Mesothelial cell of epicardium (in vitro differentiated cells): ENCODE results near the gene ZNF214. TPM values are rescaled to one million over a fixed set of nuclear protein-coding genes. Genes with fewer than 3 reads are reported as not detected.

Experiments used
- DNase-seq, 2 experiments: peaks; one replicate each; pipeline ENCODE4 v3.0.0; 2021; ENCODE audit warnings: low spot score in 2 of 2; ENCODE audit not compliant: unreplicated experiment in 2 of 2
- H3K27ac Mint-ChIP-seq: 2 replicates; pipeline ENCODE4 v1.8.0; 2021; ENCODE audit warnings: mixed read lengths
- H3K27me3 Mint-ChIP-seq: 2 replicates; pipeline ENCODE4 v1.8.0; 2021; ENCODE audit warnings: low read depth, mixed read lengths
- H3K36me3 Mint-ChIP-seq: 2 replicates; pipeline ENCODE4 v1.8.0; 2021; ENCODE audit warnings: mixed read lengths
- H3K4me1 Mint-ChIP-seq: 2 replicates; pipeline ENCODE4 v1.8.0; 2021; ENCODE audit warnings: mixed read lengths
- H3K4me3 Mint-ChIP-seq: 2 replicates; pipeline ENCODE4 v1.8.0; 2021; ENCODE audit warnings: mild to moderate bottlenecking, moderate library complexity, mixed read lengths
- H3K9me3 Mint-ChIP-seq: 2 replicates; pipeline ENCODE4 v1.8.0; 2021; ENCODE audit warnings: mixed read lengths
- CTCF ChIP-seq: fragments of 200-600 bp; sonication (generic); IDR thresholded peaks from one replicate; pipeline ENCODE4 v1.5.0; 2021; ENCODE audit warnings: antibody characterized with exemption; ENCODE audit not compliant: unreplicated experiment
- total RNA-seq: library from RNA; stranded (reverse); gene quantifications from 3 replicates; pipeline ENCODE4 v1.2.1, GENCODE V29; 2021

ZNF214 gene
- total RNA-seq, 1 donor from 2014 or later = 6.2 TPM

GRCh38 chr11:7014118-7014517 lies 6.0 kb downstream of the ZNF214 start:
- Mint-ChIP-seq H3K9me3 (peaks cover 5% of the 10 kb centered on the region), H3K27me3 (no peaks in the 10 kb centered on the region), H3K36me3 (no peaks in the 10 kb centered on the region), H3K4me1 (peaks cover 24% of the 10 kb centered on the region), H3K27ac (no peak overlapping the region), H3K4me3 (no peak overlapping the region)
- DNase-seq = no peak
- no peak for TF ChIP-seq CTCF

GRCh38 chr11:7004482-7004881 lies 15.7 kb downstream of the ZNF214 start:
- no peak for TF ChIP-seq CTCF
- no peak for DNase-seq

GRCh38 chr11:6995703-6996102 lies 24.4 kb downstream of the ZNF214 start:
- H3K27ac Mint-ChIP-seq = no peak overlapping the region
- TF ChIP-seq CTCF = no peak
- H3K36me3 Mint-ChIP-seq = peaks cover 12% of the 10 kb centered on the region
- H3K27me3 Mint-ChIP-seq = no peaks in the 10 kb centered on the region
- no peak for DNase-seq
- H3K4me3 Mint-ChIP-seq = no peak overlapping the region
- H3K9me3 Mint-ChIP-seq = no peaks in the 10 kb centered on the region
- peaks cover 25% of the 10 kb centered on the region for H3K4me1 Mint-ChIP-seq

More at GRCh38 chr11:7004482-7004881, 15.7 kb downstream of the ZNF214 start:
- Mint-ChIP-seq H3K4me1 (no peaks in the 10 kb centered on the region), H3K27me3 (no peaks in the 10 kb centered on the region), H3K4me3 (no peak overlapping the region), H3K9me3 (no peaks in the 10 kb centered on the region), H3K27ac (no peak overlapping the region), H3K36me3 (peaks cover 24% of the 10 kb centered on the region)

GRCh38 chr11:6992457-6993417 lies 27.4 kb downstream of the ZNF214 start:
- TF ChIP-seq CTCF = no peak
- Mint-ChIP-seq H3K4me1 (peaks cover 23% of the 10 kb centered on the region), H3K27ac (peak overlapping the region; percentile 54), H3K27me3 (no peaks in the 10 kb centered on the region), H3K4me3 (no peak overlapping the region), H3K9me3 (no peaks in the 10 kb centered on the region), H3K36me3 (no peaks in the 10 kb centered on the region)
- no peak for DNase-seq

GRCh38 chr11:6992026-6992425 lies 28.1 kb downstream of the ZNF214 start:
- Mint-ChIP-seq H3K4me1 (peaks cover 23% of the 10 kb centered on the region), H3K27ac (peak overlapping the region; percentile 13), H3K27me3 (no peaks in the 10 kb centered on the region), H3K36me3 (no peaks in the 10 kb centered on the region), H3K9me3 (peaks cover 2% of the 10 kb centered on the region), H3K4me3 (no peak overlapping the region)
- no peak for DNase-seq
- no peak for TF ChIP-seq CTCF
